ENCODE results near the gene XRCC4.

XRCC4 gene

DNA sequence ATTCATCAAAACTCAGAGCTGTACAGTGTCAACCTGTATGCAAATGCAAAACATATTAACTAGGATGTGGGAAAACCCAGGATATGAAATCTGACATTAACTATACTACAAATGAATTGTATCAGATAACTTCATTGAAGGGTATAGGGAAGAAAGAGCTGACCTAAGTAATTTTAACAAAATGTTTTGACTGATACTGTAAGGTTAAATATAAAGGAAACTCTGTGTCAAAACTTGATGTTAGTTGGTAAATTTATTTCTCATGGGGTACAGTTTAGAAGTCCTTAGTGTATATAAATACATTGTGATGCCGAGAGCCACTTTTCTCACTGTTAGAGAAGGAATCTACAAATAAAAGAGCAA is 316.1 kb downstream of the XRCC4 start:
- DNase-seq = no peak

GRCh38 chr5:83394190-83394589 is 316.8 kb downstream of the XRCC4 start:
- no peak for DNase-seq

DNA sequence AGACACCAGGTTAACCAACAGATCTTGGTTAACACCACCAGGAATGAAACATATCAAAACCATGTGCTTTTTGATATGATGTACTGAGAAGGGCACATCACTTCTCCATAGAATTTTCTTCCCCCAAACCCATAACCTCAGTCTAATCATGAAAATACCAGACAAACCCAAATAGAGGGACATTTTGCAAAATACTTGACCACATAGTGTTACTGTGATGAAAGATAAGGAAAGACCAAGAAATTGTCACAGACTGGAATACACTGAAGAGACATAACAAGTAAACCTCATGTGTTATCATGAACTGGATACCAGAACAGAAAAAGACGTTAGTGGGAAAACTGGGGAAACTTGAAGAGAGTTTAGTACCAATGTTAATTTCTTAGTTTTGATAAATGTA is 319.3 kb downstream of the XRCC4 start:
- DNase-seq = no peak

DNA sequence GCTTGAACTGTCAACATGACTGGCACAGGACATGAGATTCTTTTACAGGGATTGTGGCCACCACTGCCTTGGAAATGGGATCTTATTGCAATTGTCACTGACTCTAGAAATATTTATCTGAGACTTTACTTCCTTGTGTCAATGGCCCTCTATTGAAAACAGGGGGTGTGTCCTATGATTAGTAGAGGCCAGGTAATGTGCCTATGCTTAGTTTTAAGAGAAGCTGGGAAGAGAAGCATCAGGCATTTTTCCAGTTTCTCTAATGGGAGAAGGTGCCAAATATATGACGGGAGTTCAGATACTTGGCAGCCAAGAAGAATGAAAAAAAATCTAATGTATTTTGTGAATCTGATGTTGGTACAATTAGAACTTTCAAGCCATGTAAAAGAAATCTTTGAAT is 320.3 kb downstream of the XRCC4 start:
- DNase-seq = no peak

GRCh38 chr5:83400241-83400640 is 322.9 kb downstream of the XRCC4 start:
- no peak for DNase-seq

DNA sequence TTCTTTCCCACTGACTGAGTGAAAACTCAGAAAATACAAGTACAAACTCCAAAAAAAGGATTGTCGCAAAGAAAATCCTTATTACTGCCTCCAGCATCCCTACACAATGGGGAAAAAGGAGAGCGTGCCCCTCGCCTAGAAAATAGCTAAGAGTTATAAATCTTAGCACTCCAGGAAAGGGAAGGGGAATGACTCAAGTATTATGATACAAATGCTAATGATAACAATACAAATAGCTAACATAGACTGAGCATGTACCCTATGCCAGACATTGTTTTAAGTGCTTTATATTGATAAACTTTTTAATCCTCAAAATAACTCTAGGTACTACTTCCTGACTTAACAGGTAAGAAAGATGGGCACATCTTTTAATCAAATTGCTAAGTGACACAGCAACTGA is 323.4 kb downstream of the XRCC4 start:
- DNase-seq = no peak

GRCh38 chr5:83401122-83401731 is 323.9 kb downstream of the XRCC4 start:
- no peak for DNase-seq

GRCh38 chr5:83401775-83402174 is 324.4 kb downstream of the XRCC4 start:
- DNase-seq = no peak

All from NCI-H1417 (cell line).